Measurements from ENCODE around the gene CLIC2. TPM values are rescaled to one million over a fixed set of nuclear protein-coding genes. Genes with fewer than 3 reads are reported as not detected.

CLIC2 gene
- total and polyA plus RNA-seq, 10 of the 15 experiments (the other 5 are each of a cell fraction or from before 2014, with no cell fraction given) = 18.4 to 41.0 (median 21.1) TPM

- intact Hi-C loops (cut with micrococcal nuclease; ENCODE audit: unreplicated experiment) (no loop called here), in situ Hi-C loops (cut with MboI) (no loop called here)
- Histone ChIP-seq H3K27ac (ENCODE audit: control insufficient read depth, insufficient read depth) (no peak overlapping the region), H3K36me3 (ENCODE audit: control insufficient read depth in 2 of 2, insufficient read depth in 2 of 2, low read length in 1 of 2) (no peaks in the 10 kb centered on the region), H2AFZ (ENCODE audit: control insufficient read depth, low read depth, low read length) (no peak overlapping the region), H3K9ac (ENCODE audit: control insufficient read depth, insufficient read depth, low read length) (no peak overlapping the region), H3K79me2 (ENCODE audit: control insufficient read depth, insufficient read depth, low read length) (peaks cover 17% of the 10 kb centered on the region), H3K4me1 (ENCODE audit: control insufficient read depth, insufficient read depth, low read length) (no peaks in the 10 kb centered on the region), H3K4me3 (no peak overlapping the region), H4K20me1 (ENCODE audit: control insufficient read depth, insufficient read depth) (no peaks in the 10 kb centered on the region), H3K27me3 (replicated peaks in 1 of 2; ENCODE audit: control insufficient read depth in 2 of 2, insufficient read depth in 2 of 2, low read length in 1 of 2) (no peaks in the 10 kb centered on the region), H3K4me2 (ENCODE audit: control insufficient read depth, insufficient read depth) (no peak overlapping the region), H3K9me3 (replicated peaks; ENCODE audit: control insufficient read depth, insufficient read depth, low read length) (no peaks in the 10 kb centered on the region)
- ChIA-PET RAD21 (ENCODE audit: unreplicated experiment) (no interaction called here), CTCF (interaction anchor here (1.4 kb wide), 1 partner anchor 24 kb away, joined by 4 read pairs; no protein-coding TSS in a partner anchor), SMC1A (ENCODE audit: uncharacterized antibody, unreplicated experiment) (interaction anchor here (1.0 to 1.1 kb wide), 2 partner anchors 13 to 18 kb away, joined by 3 read pairs; no protein-coding TSS in a partner anchor), POLR2A (no interaction called here)
- DNase-seq (ENCODE audit: low read depth, low spot score) (no peak), FAIRE-seq (no peak), ATAC-seq (no peak)
- no TSS peak for BruUV-seq (replicated peaks)
- WGBS (ENCODE audit: insufficient coverage, insufficient replicate concordance, low lambda C conversion rate, missing lambda C conversion rate) = 48% methylated on average over 3 of the region's 3 CpGs
- TF ChIP-seq ASH2L (IDR thresholded peaks at IDR 0.05; ENCODE audit: borderline replicate concordance, low read depth) (no peak), MEF2A (IDR thresholded peaks at IDR 0.05; ENCODE audit: insufficient read depth, low read depth, low read length) (no peak), RELA (IDR thresholded peaks at IDR 0.05; ENCODE audit: borderline replicate concordance, partially characterized antibody) (no peak), RAD21 (IDR thresholded peaks at IDR 0.05; ENCODE audit: insufficient read depth, low read depth, low read length) (no peak), USF1 (IDR thresholded peaks at IDR 0.05; ENCODE audit: borderline replicate concordance, extremely low read length, insufficient read depth, low read depth, low read length) (no peak), KLF5 (IDR thresholded peaks at IDR 0.05; ENCODE audit: partially characterized antibody) (no peak), FOS (IDR thresholded peaks at IDR 0.05; ENCODE audit: borderline replicate concordance, extremely low read depth, insufficient read length) (no peak), REST (IDR thresholded peaks at IDR 0.05; ENCODE audit: low read depth, low read length) (no peak), ELK1 (IDR thresholded peaks at IDR 0.05; ENCODE audit: low read depth, low read length) (no peak), POU2F2 (IDR thresholded peaks at IDR 0.05; ENCODE audit: borderline replicate concordance, low read depth, low read length) (no peak), ZNF622 (IDR thresholded peaks at IDR 0.05) (no peak), NKRF (conservative IDR thresholded peaks at IDR 0.05) (no peak), SKIL (IDR thresholded peaks at IDR 0.05; ENCODE audit: low read depth, poor library complexity, severe bottlenecking) (no peak), POLR2A (IDR thresholded peaks at IDR 0.05; ENCODE audit: low read depth, low read length) (no peak), TCF3 (IDR thresholded peaks at IDR 0.05; ENCODE audit: borderline replicate concordance, insufficient read depth, low read depth, low read length) (no peak)
Measured at GRCh38 chrX:155259752-155260151, 74.7 kb downstream of the CLIC2 start.
